Stimulated activated CD4-positive, alpha-beta T cell treated with anti-CD3 and anti-CD28 coated beads, Interleukin-15, amount 100 ng/mL, for 1 hour (primary cell): ENCODE results near the gene SCRN2.

Source experiments
- DNase-seq, 2 donors: peaks; one replicate each; pipeline ENCODE4 v3.0.0-alpha.2; 2020; ENCODE audit warnings: low read depth in 1 of 2, low spot score in 1 of 2

The SCRN2 gene

GRCh38 chr17:47872019-47872650 lies 31.1 kb upstream of the SCRN2 start:
- no peak for DNase-seq

- DNase-seq: no peak
Observed at GRCh38 chr17:47871048-47871447, 30.0 kb upstream of the SCRN2 start.

- DNase-seq: no peak
Observed at GRCh38 chr17:47870056-47870455, 29.0 kb upstream of the SCRN2 start.

- no peak for DNase-seq
Observed at GRCh38 chr17:47869114-47869513, 28.0 kb upstream of the SCRN2 start.

GRCh38 chr17:47867813-47868533 lies 26.9 kb upstream of the SCRN2 start:
- DNase-seq: no peak

- no peak for DNase-seq
Observed at GRCh38 chr17:47866941-47867340, 25.9 kb upstream of the SCRN2 start.

- DNase-seq: no peak
Observed at GRCh38 chr17:47864791-47865216, 23.7 kb upstream of the SCRN2 start.

- no peak for DNase-seq
Observed at GRCh38 chr17:47862621-47863440, 21.8 kb upstream of the SCRN2 start.

- no peak for DNase-seq
Observed at GRCh38 chr17:47860386-47860785, 19.3 kb upstream of the SCRN2 start.

GRCh38 chr17:47857551-47858455 lies 16.7 kb upstream of the SCRN2 start:
- DNase-seq: no peak

- DNase-seq: no peak
Observed at GRCh38 chr17:47856830-47857229, 15.8 kb upstream of the SCRN2 start.

GRCh38 chr17:47855737-47856136 lies 14.7 kb upstream of the SCRN2 start:
- DNase-seq: no peak

GRCh38 chr17:47853616-47854015 lies 12.5 kb upstream of the SCRN2 start:
- DNase-seq: no peak

- no peak for DNase-seq
Observed at GRCh38 chr17:47852113-47852949, 11.3 kb upstream of the SCRN2 start.

- no peak for DNase-seq
Observed at GRCh38 chr17:47851764-47852112, 10.7 kb upstream of the SCRN2 start.

- DNase-seq: peak; percentile 47 to 55
Observed at GRCh38 chr17:47850692-47851573, 9.9 kb upstream of the SCRN2 start, which contains the start of gene SP6. TSS of gene SP6 (minus strand) at chr17:47851163. CDS start at chr17:47848429, 2,734 bp downstream.

GRCh38 chr17:47850373-47850691 lies 9.3 kb upstream of the SCRN2 start:
- no peak for DNase-seq

- no peak for DNase-seq
Observed at GRCh38 chr17:47848198-47848513, 7.1 kb upstream of the SCRN2 start.
